Gastroesophageal sphincter (tissue), 3 donors: ENCODE results near the gene MCOLN2.

Source experiments
- CTCF ChIP-seq, 4 experiments: fragments of 200-600 bp in 2 of 4; fragments of 450-650 bp in 2 of 4; sonication (generic) in 1 of 4; IDR thresholded peaks; one replicate each; pipeline ENCODE4 v1.5.1; 2017 to 2019; ENCODE audit warnings: antibody characterized with exemption in 4 of 4, mild to moderate bottlenecking in 2 of 4, moderate library complexity in 2 of 4
- POLR2A ChIP-seq, 2 donors: fragments of 450-650 bp; IDR thresholded peaks; one replicate each; pipeline ENCODE4 v1.6.1; 2017; ENCODE audit warnings: antibody characterized with exemption in 2 of 2, mild to moderate bottlenecking in 2 of 2, moderate library complexity in 1 of 2
- POLR2AphosphoS5 ChIP-seq: sonication (generic); formaldehyde crosslinking; IDR thresholded peaks from one replicate; pipeline ENCODE4 v1.6.1; 2017; ENCODE audit warnings: antibody characterized with exemption

GRCh38 chr1:84956097-84956496 is 40.8 kb downstream of the MCOLN2 start:
- TF ChIP-seq CTCF (IDR thresholded peaks at IDR 0.05) (no peak), POLR2A (IDR thresholded peaks at IDR 0.05) (no peak), POLR2AphosphoS5 (no peak)
